HG03558 (cell line): ENCODE data around the gene CACNA1A.
A peak's percentile ranks its signal among the peaks of the same experiment; 100 is the strongest.
"Not testable (repeated sequence)": the region's sequence is repeated elsewhere in the genome, so short reads cannot be mapped to it uniquely, and the experiment has no call there.

Source experiments
- ATAC-seq: cut with Tn5 transposase; IDR thresholded peaks from one replicate; pipeline ENCODE4 v1.9.1; 2021; ENCODE audit warnings: moderate number of reproducible peaks; ENCODE audit not compliant: unreplicated experiment; ENCODE audit errors: extremely low read depth

CACNA1A gene

DNA sequence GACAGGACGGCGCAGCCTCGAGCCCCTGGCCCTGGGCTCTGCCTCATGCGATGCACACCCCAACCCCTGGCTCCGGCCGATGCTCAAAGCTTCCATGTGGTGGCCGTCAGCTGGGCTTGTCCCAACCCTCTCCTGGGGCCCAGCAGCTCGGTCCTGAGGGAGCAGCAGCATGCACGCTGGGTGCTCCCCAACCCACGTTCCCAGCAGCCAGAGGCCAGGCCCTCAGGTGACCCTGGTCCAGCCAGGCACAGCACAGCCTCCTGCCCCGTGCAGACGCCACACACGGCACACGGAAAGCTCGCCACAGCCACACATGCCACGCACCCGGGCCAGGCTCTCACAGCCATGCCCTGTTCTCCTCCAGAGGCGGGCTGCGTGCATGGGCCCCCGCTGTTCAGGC is 295.3 kb downstream of the CACNA1A start:
- no peak for ATAC-seq

DNA sequence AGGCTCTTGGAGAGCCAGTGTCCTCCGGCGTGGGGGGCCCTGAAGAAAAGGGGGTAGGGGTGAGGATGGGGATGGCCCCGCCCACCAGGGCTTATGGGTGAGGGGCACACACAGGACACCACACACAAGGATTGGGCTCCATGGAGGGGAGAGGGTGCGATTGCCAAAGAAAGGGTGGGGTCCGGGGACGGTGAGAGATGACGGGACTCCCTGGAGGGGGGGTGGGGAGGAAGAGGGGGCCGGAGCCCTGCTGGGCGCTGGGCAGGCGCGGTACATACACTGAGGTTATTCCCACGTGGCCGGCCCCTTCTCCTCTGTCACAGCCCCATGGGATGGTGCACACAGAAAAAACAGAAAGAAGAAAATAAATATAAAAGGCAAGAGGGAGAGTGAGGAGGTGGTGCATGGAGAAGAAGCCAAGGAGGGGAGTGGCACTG is 295.9 kb downstream of the CACNA1A start:
- no peak for ATAC-seq

DNA sequence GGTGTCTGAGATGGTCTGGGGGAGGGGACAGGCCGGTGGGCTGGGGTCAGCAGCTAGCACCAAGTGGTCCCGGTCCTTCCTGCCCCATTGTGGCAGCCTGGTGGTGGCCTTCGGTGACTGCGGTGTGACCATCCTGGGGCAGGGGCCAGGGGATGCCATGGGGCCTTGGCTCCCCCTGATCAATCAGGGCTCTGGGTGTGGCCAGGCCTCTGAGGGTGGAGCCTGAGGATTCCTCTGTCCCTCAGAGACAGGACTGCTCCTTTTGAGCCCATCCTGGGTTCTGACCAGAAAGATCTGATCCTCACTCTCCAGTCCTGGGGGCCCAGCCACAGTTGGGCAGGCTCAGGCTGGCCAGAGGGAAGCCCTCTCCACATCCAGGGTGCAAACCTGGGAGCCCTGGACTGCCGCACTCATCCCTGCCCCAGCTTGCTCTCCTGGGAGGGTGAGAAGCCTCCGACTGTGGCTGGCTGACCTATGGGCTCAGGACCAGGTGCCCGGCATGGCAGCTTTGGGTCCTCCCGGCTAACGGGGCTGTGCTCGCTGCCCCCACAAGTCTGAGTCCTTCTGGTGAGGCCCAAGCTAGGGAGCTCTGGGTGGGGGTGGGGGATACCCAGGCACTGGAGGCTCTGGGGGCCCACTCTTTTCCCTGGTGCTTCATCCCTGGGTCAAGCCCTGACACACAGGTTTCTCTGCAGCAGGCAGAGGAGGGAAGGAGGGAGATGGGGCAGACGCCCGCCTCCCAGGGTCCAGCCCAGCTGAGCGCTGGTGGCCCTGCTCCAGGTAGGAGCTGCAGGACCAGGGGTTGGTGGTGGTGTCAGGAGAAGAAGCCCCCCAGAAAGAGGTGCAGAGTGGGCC is 296.6 kb downstream of the CACNA1A start:
- no peak for ATAC-seq

DNA sequence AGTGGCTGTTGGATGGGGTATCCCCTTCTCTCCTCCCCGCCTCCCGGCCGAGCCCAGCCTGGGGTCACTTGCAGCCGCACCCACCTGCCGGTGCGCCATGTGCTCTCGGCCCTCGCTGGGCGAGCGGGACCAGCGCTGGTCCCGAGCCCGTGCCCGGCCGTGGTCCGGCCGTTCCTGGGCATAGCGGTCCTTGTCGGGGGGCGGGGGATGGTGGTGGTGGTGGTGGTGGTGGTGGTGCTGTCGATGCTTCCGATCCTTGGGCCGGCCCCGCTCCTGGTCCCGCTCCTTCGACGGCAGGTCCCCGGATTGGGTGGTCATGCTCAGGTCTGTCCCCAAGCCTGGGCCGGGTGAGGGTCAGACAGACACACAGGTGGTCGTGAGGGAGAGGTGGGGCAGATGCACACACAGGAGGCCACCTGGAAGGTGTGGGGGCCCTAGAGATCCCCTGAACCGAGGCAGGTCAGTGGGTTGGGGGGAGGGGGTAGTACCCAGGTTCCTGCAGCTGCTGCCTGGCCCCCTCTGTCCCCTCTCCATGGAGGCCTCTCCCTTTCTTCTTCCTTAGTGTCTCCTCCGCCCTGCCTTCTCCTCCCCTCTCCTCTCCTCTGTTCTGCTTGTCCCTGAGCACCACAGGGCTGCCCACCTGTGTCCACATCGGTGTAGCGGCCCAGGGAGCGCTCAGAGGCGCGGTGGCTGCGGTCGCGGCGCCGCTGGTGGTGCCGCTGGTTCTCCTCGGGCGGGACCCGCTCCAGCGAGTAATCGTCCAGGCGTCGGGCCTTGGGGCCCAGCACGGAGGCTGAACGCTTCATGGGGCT is 297.4 kb downstream of the CACNA1A start:
- ATAC-seq, result no peak

DNA sequence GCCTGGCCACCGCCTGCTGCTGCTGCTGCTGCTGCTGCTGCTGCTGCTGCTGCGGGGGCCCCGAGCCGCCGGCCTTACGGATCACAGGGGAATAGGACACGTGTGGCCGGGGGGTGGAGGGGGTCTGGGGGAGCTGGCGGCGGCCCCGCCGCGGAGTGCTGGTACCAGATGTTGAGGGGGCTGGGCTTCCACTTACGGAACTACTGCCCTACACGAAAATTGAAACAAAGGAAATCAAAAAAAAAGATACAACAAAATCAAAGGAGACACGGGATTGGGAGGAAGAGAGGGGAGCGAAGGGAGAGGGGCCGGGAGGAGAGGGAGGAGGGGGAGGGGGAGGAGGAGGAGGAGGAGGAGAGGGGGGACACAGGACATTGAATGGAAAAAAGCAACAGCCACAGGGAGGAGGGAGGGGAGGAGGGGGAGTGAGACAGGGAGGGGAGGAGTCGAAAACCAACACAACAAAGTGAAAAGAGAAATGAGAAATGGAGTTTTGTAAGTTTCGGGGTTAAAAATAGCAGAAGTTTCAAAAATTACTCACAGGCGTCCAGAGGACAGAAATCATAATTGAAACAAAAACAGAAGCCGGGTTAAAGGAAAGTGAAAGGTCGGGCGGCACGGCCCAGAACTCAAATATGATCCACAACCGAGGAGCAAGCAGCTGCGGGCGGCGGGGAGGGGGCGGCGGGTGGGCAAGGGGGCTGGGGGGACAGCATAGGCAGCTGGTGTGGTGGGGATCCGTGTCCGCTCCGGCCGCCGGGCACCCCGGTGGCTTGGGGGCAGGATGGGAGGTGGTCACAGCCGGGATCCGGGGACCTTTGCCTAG is 298.2 kb downstream of the CACNA1A start:
- peak; percentile 54 for ATAC-seq

DNA sequence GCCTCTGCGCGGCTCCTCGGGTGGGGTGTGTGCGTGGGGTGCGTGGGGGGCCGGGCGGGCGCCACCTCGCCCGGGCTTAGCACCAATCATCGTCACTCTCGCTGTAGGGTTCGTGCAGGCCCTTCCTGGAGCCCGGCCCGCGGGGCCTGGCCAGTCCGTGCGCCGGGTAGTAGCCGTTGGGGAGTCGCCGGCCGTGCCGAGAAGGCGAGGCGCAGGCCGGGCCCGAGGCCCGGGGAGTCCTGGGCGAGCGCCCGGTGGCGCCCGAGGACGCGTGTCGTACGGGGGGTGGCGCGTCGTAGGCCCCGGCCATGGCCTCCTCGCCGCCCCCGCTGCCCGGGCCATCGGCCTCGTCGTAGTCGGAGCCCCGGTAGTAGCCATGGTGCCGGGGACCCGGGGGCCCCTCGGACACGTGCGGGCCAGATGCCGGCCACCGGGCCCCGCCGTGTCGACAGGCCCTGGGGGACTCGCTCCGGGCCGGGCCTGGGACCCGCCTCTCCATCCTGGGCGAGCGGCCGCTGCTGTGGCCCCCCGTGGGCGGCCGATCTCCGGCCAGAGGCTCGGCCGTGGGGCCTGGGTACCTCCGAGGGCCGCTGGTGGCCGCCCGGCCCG is 298.9 kb downstream of the CACNA1A start:
- no peak for ATAC-seq

DNA sequence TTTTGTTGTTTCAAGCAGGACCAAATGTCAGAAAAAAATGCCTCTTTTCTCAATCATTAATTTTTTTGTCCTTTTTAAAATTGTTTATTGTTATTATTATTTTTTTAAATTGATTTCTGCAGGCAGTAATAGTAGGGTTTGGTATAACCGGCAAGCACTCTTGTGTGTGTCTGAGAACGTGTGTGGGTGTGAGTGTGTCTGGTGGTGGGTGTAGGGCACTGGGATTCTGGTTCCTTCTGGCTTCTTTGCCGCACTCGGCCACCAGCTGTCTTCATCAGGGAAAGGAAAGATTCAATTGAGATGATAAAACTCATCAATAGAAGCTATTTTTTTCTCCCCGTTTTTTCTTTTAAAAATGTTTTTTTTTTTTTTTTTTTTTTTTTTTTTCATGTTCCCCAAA is 299.7 kb downstream of the CACNA1A start:
- ATAC-seq, result no peak

DNA sequence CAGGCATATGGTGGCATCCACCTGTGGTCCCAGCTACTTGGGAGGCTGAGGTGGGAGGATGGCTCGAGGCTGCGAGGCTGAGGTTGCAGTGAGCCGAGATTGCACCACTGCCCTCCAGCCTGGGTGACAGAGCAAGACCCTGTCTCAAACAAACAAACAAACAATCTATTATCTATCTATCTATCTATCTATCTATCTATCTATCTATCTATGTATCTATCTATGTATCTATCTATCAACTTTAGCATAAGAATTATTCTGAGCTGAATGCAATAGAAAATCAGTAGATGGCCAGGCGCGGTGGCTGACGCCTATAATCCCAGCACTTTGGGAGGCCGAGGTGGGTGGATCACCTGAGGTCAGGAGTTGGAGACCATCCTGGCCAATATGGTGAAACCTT is 304.2 kb downstream of the CACNA1A start:
- not testable (repeated sequence) for ATAC-seq

DNA sequence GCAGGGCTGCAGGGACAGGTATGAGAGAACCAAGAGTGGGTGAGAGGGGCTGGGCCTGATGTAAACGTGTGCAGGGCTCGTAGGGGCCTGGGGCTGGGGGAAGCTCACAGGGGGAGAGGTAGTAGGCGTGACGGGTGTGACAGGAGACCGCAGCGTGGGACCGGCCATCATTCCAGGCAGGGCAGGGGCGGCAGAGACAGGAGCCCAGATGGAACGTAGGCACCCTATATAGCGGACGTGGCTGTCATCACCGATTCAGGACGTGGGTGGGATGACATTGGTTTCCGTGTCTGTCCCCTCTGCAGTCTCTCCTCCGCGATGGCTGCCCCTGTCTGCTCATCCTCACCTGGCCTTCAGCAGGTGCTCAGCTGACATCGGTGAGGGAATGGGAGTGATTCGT is 307.6 kb downstream of the CACNA1A start:
- no peak for ATAC-seq

DNA sequence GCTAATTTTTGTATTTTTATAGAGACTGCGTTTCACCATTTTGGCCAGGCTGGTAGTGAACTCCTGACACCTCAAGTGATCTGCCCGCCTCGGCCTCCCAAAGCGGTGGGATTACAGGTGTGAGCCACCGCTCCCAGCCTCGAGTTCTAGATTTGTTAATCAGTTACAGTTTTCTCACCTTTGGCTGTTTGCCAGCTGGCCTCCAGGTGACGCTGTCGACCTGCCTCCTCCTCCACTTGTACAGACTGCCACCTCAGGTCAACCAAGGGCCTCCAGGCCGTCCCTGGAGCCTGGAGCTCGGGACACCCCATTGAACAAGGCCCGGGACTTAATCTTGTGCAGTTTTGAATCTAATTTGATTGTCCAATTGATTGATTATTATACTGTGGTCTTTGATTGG is 310.6 kb downstream of the CACNA1A start:
- ATAC-seq, result no peak

DNA sequence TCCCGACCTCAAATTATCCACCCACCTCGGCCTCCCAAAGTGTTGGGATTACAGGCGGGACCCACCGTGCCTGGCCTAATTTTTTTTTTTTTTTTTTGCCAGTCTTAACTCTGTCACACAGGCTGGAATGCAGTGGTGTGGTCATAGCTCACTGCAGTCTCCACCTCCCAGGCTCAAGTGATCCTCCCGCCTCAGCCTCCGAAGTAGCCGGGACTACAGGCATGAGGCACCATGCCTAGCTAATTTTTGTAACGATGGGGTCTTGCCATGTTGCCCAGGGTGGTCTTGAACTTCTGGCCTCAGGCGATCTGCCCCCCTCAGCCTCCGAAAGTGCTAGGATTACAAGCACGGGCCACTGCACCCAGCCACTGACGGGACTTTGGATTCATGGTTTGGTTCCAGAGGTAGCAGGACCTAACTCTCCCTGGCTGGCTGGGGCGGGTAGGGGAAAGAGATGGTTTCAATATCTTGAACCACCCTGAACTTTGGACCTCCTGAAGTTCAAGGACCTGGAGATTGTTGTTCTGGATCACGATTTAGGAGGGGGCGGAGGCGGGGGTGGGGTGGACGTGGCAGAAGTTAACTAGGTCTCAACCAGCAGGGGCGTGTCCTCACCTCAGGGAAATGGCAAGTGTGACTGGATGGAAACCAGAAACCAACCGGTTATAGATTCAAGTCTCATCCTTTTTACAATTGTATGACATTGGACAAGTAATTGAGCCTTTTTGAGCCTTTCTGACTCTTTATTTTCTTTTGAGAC is 315.3 kb downstream of the CACNA1A start:
- ATAC-seq, result no peak

DNA sequence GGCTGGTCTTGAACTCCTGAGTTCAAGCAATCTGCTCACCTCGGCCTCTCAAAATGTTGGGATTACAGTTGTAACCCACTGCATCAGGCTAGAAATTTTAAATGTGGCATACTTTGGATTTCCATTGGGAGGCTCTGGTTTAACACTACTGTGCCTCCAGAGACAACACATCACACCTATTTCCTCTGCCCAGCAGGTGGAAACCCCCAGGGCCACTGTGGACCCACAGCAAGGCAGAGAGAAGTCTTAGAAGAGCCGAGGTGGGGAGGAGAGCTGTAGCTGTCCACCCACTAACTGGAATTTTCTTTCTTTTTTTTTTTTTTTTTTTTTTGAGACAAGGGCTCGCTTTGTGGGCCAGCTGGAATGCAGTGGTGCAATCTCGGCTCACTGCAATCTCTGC is 316.7 kb downstream of the CACNA1A start:
- no peak for ATAC-seq

DNA sequence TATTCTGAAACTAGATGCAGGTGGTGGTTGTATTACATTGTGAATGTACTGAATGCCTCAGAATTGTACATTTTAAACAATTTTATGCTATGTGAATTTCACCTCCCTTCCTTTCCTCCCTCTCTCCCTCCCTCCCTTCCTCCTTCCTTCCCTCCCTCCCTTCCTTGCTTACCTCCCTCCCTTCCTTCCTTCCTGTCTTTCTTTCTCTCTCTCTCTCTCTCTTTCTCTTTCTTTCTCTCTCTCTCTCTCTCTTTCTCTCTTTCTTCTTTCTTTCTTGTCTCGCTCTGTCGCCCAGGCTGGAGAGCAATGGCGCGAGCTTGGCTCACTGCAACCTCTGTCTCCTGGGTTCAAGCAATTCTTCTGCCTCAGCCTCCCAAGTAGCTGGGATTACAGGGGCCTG is 318.9 kb downstream of the CACNA1A start:
- no peak for ATAC-seq

DNA sequence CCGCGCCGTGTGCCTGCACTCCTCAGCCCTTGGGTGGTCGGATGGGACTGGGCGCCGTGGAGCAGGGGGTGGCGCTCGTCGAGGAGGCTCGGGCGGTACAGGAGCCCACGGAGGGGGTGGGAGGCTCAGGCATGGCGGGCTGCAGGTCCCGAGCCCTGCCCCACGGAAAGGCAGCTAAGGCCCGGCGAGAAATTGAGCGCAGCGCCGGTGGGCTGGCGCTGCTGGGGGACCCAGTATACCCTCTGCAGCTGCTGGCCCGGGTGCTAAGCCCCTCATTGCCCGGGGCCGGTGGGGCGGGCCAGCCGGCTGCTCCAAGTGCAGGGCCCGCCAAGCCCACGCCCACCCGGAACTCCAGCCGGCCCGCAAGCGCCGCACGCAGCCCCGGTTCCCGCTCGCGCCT is 319.6 kb downstream of the CACNA1A start:
- not testable (repeated sequence) for ATAC-seq

DNA sequence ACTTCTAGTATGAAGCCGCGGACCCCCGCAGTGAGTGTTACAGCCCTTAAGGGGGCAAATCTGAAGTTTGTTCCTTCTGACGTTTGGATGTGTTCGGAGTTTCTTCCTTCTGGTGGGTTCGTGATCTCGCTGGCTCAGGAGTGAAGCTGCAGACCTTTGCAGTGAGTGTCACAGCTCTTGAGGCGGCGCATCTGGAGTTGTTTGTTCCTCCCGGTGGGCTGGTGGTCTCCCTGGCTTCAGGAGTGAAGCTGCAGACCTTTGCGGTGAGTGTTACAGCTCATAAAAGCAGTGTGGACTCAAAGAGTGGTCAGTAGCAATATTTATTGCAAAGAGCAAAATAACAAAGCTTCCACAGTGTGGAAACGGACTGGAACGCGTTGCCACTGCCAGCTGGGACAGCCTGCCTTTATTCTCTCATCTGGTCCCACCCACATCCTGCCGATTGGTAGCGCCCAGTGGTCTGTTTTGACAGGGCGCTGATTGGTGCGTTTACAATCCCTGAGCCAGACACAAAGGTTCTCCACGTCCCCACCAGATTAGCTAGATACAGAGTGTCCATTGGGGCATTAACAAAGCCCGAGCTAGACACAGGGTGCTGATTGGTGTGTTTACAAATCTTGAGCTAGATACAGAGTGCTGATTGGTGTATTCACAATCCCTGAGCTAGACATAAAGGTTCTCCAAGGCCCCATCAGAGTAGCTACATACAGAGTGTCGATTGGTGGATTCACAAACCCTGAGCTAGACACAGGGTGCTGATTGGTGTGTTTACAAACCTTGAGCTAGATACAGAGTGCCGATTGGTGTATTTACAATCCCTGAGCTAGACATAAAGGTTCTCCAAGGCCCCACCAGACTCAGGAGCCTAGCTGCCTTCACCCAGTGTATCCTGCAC is 320.3 kb downstream of the CACNA1A start:
- not testable (repeated sequence) for ATAC-seq

DNA sequence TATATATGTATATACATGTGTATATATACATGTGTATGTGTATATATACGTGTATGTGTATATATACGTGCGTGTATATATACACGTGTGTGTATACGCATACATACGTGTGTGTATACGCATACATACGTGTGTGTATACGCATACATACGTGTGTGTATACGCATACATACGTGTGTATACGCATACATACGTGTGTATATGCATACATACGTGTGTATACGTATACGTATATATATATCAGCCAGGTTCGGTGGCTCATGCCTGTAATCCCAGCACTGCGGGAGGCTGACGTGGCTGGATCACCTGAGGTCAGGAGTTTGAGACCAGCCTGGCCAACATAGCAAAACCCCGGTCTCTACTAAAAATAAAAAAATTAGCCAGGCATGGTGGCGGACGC is 321.4 kb downstream of the CACNA1A start:
- ATAC-seq, result not testable (repeated sequence)

DNA sequence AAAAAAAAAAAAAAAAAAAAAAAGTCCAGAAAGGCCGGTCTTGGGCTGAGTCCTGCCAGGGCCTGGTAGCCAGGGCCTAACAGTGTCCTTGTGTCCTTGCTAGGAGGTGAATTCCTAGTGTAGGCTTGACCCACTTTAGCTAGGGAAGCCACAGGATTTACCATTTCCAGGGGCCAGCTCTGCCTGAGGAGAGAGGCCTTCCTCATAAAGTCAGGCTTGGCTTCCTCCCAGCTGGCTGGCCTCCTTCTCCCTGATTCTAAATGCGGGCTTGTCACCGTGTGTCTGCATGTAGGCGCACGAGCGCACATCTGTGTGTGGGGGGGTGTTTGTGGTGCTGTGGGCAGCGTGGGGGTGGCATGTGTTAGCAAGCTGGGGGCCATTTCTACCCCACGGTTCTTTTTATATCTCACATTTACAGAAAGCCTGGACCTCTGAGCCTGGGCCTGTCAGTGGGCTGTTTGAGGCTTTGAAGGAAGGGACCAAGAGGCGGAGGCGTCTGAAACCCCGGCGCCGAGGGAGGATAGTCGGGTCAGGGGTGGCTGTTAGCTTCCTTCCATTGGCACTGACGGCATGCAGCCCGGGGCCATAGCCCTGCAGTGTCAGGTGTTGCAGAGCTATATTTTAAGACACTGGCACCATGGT is 324.4 kb downstream of the CACNA1A start:
- no peak for ATAC-seq

DNA sequence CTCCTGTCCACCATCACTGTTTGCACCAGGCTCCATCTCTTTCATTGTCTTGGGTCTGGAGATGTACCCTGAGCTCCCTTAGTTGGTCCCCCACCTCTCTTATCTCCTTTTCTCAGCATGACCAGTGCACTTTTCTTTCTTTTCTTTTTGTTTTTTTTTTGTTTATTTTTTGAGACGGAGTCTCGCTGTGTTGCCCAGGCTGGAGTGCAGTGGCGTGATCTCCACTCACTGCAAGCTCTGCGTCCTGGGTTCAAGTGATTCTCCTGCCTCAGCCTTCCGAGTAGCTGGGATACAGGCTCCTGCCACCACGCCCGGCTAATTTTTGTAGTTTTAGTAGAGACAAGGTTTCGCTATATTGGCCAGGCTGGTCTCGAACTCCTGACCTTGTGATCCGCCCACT is 328.0 kb downstream of the CACNA1A start:
- not testable (repeated sequence) for ATAC-seq
